Stimulated activated naive CD8-positive, alpha-beta T cell treated with anti-CD3 and anti-CD28 coated beads, Interleukin-15, amount 100 ng/mL, for 72 hours (primary cell): ENCODE measurements around the gene MYRIP.
"Not testable (repeated sequence)": the region's sequence is repeated elsewhere in the genome, so short reads cannot be mapped to it uniquely, and the experiment has no call there.

Experiments
- ATAC-seq: fragments of 150-1000 bp; cut with Tn5 transposase; 2 replicates; pipeline ENCODE4 v1.10.0; 2021; ENCODE audit warnings: mild to moderate bottlenecking, moderate library complexity
- DNase-seq, 2 donors: peaks; one replicate each; pipeline ENCODE4 v3.0.0; 2021 to 2022
- H3K27ac Mint-ChIP-seq, 2 donors: one replicate each; pipeline ENCODE4 v1.8.0; 2022; ENCODE audit warnings: mild to moderate bottlenecking in 2 of 2, mixed read lengths in 2 of 2, moderate library complexity in 2 of 2
- H3K27me3 Mint-ChIP-seq: one replicate; pipeline ENCODE4 v1.8.0; 2022; ENCODE audit warnings: mixed read lengths
- H3K4me1 Mint-ChIP-seq: one replicate; pipeline ENCODE4 v1.8.0; 2022; ENCODE audit warnings: mild to moderate bottlenecking, mixed read lengths
- H3K4me3 Mint-ChIP-seq, 2 donors: one replicate each; pipeline ENCODE4 v1.8.0; 2022; ENCODE audit warnings: mild to moderate bottlenecking in 2 of 2, mixed read lengths in 2 of 2, moderate library complexity in 1 of 2
- H3K9me3 Mint-ChIP-seq, 2 donors: one replicate each; pipeline ENCODE4 v1.8.0; 2022; ENCODE audit warnings: mixed read lengths in 2 of 2

MYRIP gene

DNA sequence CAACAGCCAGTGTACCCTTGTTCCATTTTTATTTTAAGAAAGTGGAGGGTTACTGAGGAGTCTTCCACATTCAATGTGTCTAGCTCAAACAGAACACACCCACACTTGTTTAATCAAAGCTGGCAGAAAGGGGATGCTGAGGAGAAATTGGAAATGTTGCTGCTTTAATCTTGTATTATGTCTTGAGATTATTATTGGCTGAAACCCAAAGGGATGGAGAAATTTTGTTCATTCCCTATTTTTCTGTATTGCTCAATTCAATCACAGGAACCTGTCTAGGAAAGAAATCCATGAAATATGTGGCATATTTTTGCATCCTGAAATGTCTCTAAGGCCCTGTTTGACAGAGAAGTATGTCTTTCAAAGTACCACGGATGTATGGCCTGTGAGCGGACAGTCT is 238.0 kb downstream of the MYRIP start:
- Mint-ChIP-seq H3K4me1 (no peaks in the 10 kb centered on the region), H3K27me3 (no peaks in the 10 kb centered on the region), H3K9me3 (no peaks in the 10 kb centered on the region), H3K4me3 (no peak overlapping the region), H3K27ac (no peak overlapping the region)
- ATAC-seq (no peak), DNase-seq (no peak)

GRCh38 chr3:40053663-40054062 is 244.3 kb downstream of the MYRIP start:
- no peak overlapping the region for H3K27ac Mint-ChIP-seq
- H3K9me3 Mint-ChIP-seq, result no peaks in the 10 kb centered on the region
- no peak overlapping the region for H3K4me3 Mint-ChIP-seq
- DNase-seq, result no peak
- H3K27me3 Mint-ChIP-seq, result no peaks in the 10 kb centered on the region
- ATAC-seq, result no peak
- H3K4me1 Mint-ChIP-seq, result no peaks in the 10 kb centered on the region

- ATAC-seq (no peak), DNase-seq (no peak)
- Mint-ChIP-seq H3K27ac (no peak overlapping the region), H3K4me1 (no peaks in the 10 kb centered on the region), H3K27me3 (peaks cover 9% of the 10 kb centered on the region), H3K4me3 (no peak overlapping the region), H3K9me3 (peaks cover 0 to 9% of the 10 kb centered on the region in 2 donors)
Observed at GRCh38 chr3:40054568-40055222, 245.3 kb downstream of the MYRIP start.

DNA sequence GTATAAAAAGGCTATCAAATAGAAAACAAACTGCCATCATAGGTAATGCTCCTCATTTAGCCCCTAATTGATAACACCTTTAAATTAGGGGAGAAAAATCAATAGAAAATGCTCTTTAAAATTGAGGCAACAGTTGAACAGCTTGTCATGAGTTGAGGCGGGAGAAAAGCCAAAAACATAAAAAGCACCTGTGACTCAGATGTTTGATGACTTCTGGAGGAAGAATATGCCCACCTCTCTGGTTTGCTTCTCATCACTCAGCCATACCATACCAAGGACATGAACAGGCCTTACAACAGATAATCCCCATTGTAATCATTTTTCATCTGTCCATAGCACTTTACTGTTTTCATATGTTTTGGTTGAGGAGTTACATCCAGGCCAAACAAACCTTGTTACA is 246.0 kb downstream of the MYRIP start:
- H3K27ac Mint-ChIP-seq, result no peak overlapping the region
- DNase-seq (no peak), ATAC-seq (no peak)
- H3K27me3 Mint-ChIP-seq, result peaks cover 11% of the 10 kb centered on the region
- no peak overlapping the region for H3K4me3 Mint-ChIP-seq
- no peaks in the 10 kb centered on the region for H3K4me1 Mint-ChIP-seq
- peaks cover 0 to 12% of the 10 kb centered on the region in 2 donors for H3K9me3 Mint-ChIP-seq

DNA sequence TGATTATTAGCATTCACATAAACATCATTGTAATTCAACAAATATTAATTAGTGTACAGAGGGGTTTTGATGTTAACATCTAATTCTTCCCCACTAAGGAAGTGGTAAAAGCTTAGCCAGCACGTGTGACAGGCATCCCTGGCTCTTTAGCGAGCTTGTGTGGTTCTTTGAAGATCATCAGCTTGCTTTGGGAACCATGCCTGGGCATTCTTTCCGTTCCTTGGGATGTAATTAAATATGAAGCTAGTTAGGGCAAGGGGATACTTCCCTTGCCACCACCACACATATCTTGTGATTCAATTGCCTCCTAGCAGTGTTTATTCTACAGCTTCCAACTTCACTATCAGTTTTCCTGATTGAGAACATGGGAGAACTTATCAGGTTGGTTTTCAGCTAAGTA is 246.5 kb downstream of the MYRIP start:
- H3K9me3 Mint-ChIP-seq, result peaks cover 0 to 12% of the 10 kb centered on the region in 2 donors
- peaks cover 11% of the 10 kb centered on the region for H3K27me3 Mint-ChIP-seq
- no peak overlapping the region for H3K4me3 Mint-ChIP-seq
- H3K4me1 Mint-ChIP-seq, result no peaks in the 10 kb centered on the region
- ATAC-seq, result no peak
- DNase-seq, result no peak
- no peak overlapping the region for H3K27ac Mint-ChIP-seq

GRCh38 chr3:40057077-40057476 is 247.7 kb downstream of the MYRIP start:
- DNase-seq, result no peak
- Mint-ChIP-seq H3K27ac (no peak overlapping the region), H3K27me3 (peaks cover 11% of the 10 kb centered on the region), H3K4me3 (no peak overlapping the region), H3K4me1 (no peaks in the 10 kb centered on the region), H3K9me3 (peaks cover 0 to 12% of the 10 kb centered on the region in 2 donors)
- no peak for ATAC-seq

DNA sequence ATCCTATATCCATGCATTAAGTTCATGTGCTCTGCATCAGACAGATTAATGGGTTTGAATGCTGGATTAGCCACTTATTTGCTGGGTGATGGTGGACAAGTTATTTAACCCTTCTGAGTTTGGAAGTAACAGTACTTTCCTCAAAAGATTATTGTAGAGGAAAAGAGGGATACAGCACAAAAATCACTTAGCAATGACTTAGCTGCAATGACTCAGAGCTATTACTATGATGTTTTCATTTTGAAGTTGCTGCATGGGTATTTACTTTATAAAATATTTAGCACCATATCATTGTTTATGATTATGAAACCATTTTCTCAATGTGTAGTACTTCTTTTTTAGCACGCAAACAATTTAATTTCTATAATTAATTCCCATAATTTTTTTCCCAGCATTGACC is 248.4 kb downstream of the MYRIP start:
- Mint-ChIP-seq H3K9me3 (peaks cover 0 to 12% of the 10 kb centered on the region in 2 donors), H3K27me3 (peaks cover 11% of the 10 kb centered on the region), H3K4me1 (no peaks in the 10 kb centered on the region), H3K27ac (no peak overlapping the region), H3K4me3 (no peak overlapping the region)
- no peak for DNase-seq
- no peak for ATAC-seq

GRCh38 chr3:40068636-40069035 is 259.2 kb downstream of the MYRIP start:
- H3K4me3 Mint-ChIP-seq, result no peak overlapping the region
- no peak overlapping the region for H3K27ac Mint-ChIP-seq
- no peaks in the 10 kb centered on the region for H3K4me1 Mint-ChIP-seq
- ATAC-seq (no peak), DNase-seq (no peak)
- H3K9me3 Mint-ChIP-seq, result no peaks in the 10 kb centered on the region
- peaks cover 20% of the 10 kb centered on the region for H3K27me3 Mint-ChIP-seq

GRCh38 chr3:40070816-40071215 is 261.4 kb downstream of the MYRIP start:
- Mint-ChIP-seq H3K9me3 (no peaks in the 10 kb centered on the region), H3K27me3 (peaks cover 21% of the 10 kb centered on the region), H3K4me1 (no peaks in the 10 kb centered on the region), H3K27ac (no peak overlapping the region), H3K4me3 (no peak overlapping the region)
- DNase-seq (no peak), ATAC-seq (no peak)

DNA sequence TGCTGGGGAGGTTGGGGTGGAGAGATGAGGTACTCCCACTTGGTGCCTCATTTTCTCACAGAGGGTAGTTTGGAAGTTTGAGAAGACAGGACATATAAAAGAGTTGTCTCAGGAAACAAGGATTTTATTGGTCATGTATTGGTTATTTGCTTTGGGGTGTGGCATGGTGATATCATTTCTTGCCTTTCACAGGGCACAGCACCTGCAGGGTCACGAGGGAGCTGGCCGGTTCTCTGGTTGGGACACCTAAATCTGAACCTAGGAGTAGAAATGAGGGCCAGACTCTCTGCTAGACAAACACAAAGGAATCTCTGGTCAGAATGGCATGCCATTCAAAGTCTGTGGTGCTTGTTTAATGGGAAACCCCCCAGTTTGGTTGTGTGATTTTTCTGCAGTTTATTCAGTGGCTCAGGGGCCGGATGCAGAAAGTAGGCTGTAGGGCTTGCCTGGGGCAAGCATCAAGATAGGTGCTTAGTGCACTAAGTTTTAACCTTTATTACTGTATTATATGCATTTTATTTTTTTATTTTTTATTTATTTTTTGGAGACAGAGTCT is 262.4 kb downstream of the MYRIP start:
- no peaks in the 10 kb centered on the region for H3K9me3 Mint-ChIP-seq
- peak overlapping the region in 1 of 2 donors; percentile 42 for H3K27ac Mint-ChIP-seq
- no peak for ATAC-seq
- no peak for DNase-seq
- peaks cover 21% of the 10 kb centered on the region for H3K27me3 Mint-ChIP-seq
- H3K4me3 Mint-ChIP-seq, result no peak overlapping the region
- H3K4me1 Mint-ChIP-seq, result no peaks in the 10 kb centered on the region

DNA sequence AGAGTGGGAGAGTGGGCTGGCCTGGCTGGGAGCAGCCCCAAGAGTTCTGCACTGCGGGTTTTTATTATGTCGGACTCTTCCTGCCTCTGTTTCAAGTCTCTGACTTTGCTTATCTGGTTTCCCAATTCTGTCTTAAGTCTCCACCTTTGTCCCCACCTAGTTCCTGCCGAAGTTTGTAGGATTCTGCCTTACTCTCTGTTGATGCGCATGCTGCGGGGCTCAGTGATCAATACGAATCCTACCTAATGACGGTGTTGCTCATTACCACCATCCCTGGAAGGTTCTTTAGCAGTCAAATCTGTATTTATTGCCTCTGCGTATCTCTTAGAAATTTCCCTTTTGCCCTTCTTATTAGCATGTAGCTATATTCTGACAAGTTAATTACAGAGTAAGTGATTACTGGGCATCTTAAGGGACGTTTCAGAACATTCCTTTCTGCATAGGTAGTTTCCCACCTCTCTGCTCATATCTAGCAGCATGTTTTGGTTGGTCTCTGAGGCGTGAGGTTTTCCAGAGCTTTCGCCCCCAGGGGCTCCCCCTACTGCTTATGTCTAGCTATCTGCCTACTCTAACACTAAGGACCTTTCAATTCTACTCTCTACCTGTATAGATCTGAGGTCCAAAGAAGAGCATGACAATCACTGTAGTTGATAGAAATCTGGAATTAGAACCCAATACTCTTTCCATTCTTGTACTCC is 264.1 kb downstream of the MYRIP start:
- Mint-ChIP-seq H3K9me3 (peaks cover 0 to under 1% of the 10 kb centered on the region in 2 donors), H3K4me3 (no peak overlapping the region), H3K27ac (no peak overlapping the region), H3K27me3 (peaks cover 21% of the 10 kb centered on the region), H3K4me1 (no peaks in the 10 kb centered on the region)
- no peak for ATAC-seq
- DNase-seq, result no peak

- not testable (repeated sequence) for H3K27ac Mint-ChIP-seq, H3K4me3 Mint-ChIP-seq, H3K4me1 Mint-ChIP-seq, ATAC-seq, DNase-seq
- H3K9me3 Mint-ChIP-seq, result peaks cover 7 to 12% of the 10 kb centered on the region in 2 donors
- H3K27me3 Mint-ChIP-seq, result peaks cover 17% of the 10 kb centered on the region
Observed at GRCh38 chr3:40077139-40077538, 267.7 kb downstream of the MYRIP start.

DNA sequence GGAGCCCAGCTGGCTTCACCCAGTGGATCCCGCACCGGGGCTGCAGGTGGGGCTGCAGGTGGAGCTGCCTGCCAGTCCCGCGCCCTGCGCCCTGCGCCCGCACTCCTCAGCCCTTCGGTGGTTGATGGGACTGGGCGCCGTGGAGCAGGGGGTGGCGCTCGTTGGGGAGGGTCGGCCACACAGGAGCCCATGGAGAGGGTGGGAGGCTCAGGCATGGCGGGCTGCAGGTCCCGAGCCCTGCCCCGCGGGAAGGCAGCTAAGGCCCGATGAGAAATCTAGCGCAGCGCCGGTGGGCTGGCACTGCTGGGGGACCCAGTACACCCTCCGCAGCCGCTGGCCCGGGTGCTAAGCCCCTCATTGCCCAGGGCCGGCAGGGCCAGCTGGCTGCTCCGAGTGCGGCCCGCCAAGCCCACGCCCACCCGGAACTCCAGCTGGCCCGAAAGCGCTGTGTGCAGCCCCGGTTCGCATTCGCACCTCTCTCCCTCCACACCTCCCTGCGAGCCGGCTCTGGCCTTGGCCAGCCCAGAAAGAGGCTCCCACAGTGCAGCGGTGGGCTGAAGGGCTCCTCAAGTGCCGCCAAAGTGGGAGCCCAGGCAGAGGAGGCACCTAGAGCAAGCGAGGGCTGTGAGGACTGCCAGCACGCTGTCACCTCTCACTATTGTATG is 268.6 kb downstream of the MYRIP start:
- H3K4me1 Mint-ChIP-seq, H3K27ac Mint-ChIP-seq, H3K4me3 Mint-ChIP-seq, ATAC-seq, DNase-seq: not testable (repeated sequence)
- Mint-ChIP-seq H3K9me3 (peaks cover 7 to 12% of the 10 kb centered on the region in 2 donors), H3K27me3 (peaks cover 15% of the 10 kb centered on the region)

DNA sequence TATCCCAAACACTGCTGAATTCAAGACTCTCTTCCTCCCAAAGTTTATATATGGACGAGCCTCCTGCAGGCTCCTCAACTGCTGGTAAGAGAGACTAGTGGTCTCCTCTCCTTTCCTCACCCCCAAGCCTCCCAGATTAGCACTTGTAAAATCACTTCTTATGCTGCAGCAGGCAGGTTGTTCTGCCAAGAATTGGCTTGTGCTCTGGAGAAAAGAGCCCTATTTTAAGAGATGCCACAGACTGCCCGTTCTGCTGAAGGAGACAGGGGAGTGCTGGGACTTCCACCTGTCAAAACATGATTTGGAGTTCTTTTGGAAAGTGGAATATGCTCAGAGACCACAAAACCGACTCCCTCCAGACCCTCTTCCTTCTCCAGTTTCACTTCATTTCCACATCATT is 269.2 kb downstream of the MYRIP start:
- H3K4me3 Mint-ChIP-seq, result no peak overlapping the region

GRCh38 chr3:40079203-40079846 is 269.9 kb downstream of the MYRIP start:
- H3K27ac Mint-ChIP-seq, result no peak overlapping the region
- ATAC-seq, result no peak
- H3K9me3 Mint-ChIP-seq, result peaks cover 7 to 12% of the 10 kb centered on the region in 2 donors
- peaks cover 7% of the 10 kb centered on the region for H3K27me3 Mint-ChIP-seq
- DNase-seq, result no peak
- H3K4me3 Mint-ChIP-seq, result no peak overlapping the region
- H3K4me1 Mint-ChIP-seq, result no peaks in the 10 kb centered on the region

More for the DNA sequence above, 269.2 kb downstream of the MYRIP start:
- DNase-seq, result no peak
- Mint-ChIP-seq H3K27me3 (peaks cover 8% of the 10 kb centered on the region), H3K4me1 (no peaks in the 10 kb centered on the region), H3K27ac (no peak overlapping the region), H3K9me3 (peaks cover 7 to 12% of the 10 kb centered on the region in 2 donors)
- ATAC-seq, result no peak
